Endodermal cell (in vitro differentiated cells): Measurements from ENCODE around the gene MOCS2. TPM values are rescaled to one million over a fixed set of nuclear protein-coding genes. Genes with fewer than 3 reads are reported as not detected.
"Not testable (repeated sequence)": the region's sequence is repeated elsewhere in the genome, so short reads cannot be mapped to it uniquely, and the experiment has no call there.

ENCODE experiments used
- DNase-seq: peaks from one replicate; pipeline ENCODE4 v3.0.0-alpha.2; 2017
- H3K27ac ChIP-seq: 2 replicates; pipeline ENCODE4 v1.5.1; 2013; ENCODE audit warnings: mild to moderate bottlenecking, low read depth, low read length, moderate library complexity
- H3K27me3 ChIP-seq: 2 replicates; pipeline ENCODE4 v1.6.1; 2013; ENCODE audit warnings: mild to moderate bottlenecking, low read length, moderate library complexity; ENCODE audit not compliant: insufficient read depth, control insufficient read depth, poor library complexity, severe bottlenecking
- H3K36me3 ChIP-seq: 2 replicates; pipeline ENCODE4 v1.7.0; 2013; ENCODE audit warnings: mild to moderate bottlenecking, low read length, moderate library complexity; ENCODE audit not compliant: control insufficient read depth, insufficient read depth
- H3K4me1 ChIP-seq: one replicate; pipeline ENCODE4 v1.7.0; 2013; ENCODE audit warnings: low read length; ENCODE audit not compliant: control insufficient read depth, insufficient read depth
- H3K4me3 ChIP-seq: 2 replicates; pipeline ENCODE4 v1.5.1; 2013; ENCODE audit warnings: mild to moderate bottlenecking, low read length, moderate library complexity
- H3K9ac ChIP-seq: 2 replicates; pipeline ENCODE4 v1.6.1; 2013; ENCODE audit warnings: mild to moderate bottlenecking, low read length, moderate library complexity; ENCODE audit not compliant: poor library complexity, severe bottlenecking; ENCODE audit errors: extremely low read depth
- H3K9me3 ChIP-seq: 2 replicates; pipeline ENCODE4 v1.6.1; 2013; ENCODE audit warnings: mild to moderate bottlenecking, low read length, moderate library complexity; ENCODE audit not compliant: control insufficient read depth
- H3K27ac Mint-ChIP-seq: 2 replicates; pipeline ENCODE4 v1.8.0; 2020; ENCODE audit warnings: mixed read lengths
- H3K27me3 Mint-ChIP-seq: 2 replicates; pipeline ENCODE4 v1.8.0; 2021; ENCODE audit warnings: mild to moderate bottlenecking, mixed read lengths; ENCODE audit not compliant: insufficient read depth
- H3K36me3 Mint-ChIP-seq: 2 replicates; pipeline ENCODE4 v1.8.0; 2020; ENCODE audit warnings: low read depth, mixed read lengths
- H3K4me1 Mint-ChIP-seq: 2 replicates; pipeline ENCODE4 v1.8.0; 2020; ENCODE audit warnings: mixed read lengths
- H3K4me3 Mint-ChIP-seq: 2 replicates; pipeline ENCODE4 v1.8.0; 2020; ENCODE audit warnings: mild to moderate bottlenecking, moderate library complexity, mixed read lengths
- H3K9me3 Mint-ChIP-seq: 2 replicates; pipeline ENCODE4 v1.8.0; 2020; ENCODE audit warnings: mild to moderate bottlenecking, mixed read lengths
- CTCF ChIP-seq: fragments of 200-600 bp; sonication (generic); conservative IDR thresholded peaks from 2 replicates; pipeline ENCODE4 v1.5.0; 2021; ENCODE audit warnings: antibody characterized with exemption, mild to moderate bottlenecking
- WGBS, 2 experiments: methylation state at CpG; one replicate each; pipeline versions ENCODE4 v1.1.5 to v1.1.7; 2013; ENCODE audit warnings: missing lambda C conversion rate in 2 of 2, mixed read lengths in 1 of 2; ENCODE audit not compliant: insufficient coverage in 1 of 2, insufficient read length in 1 of 2; 5-methylcytosine and 5-hydroxymethylcytosine counted together
- total RNA-seq, 2 donors: library from RNA; stranded (reverse); fragmentation: NEBNext Ultra II Directional in 1 of 2; extraction: Animal tissue kit (Norgen Biotek cat#: 25700) in 1 of 2; gene quantifications; 2 replicates in 1 of 2; 3 replicates in 1 of 2; pipeline ENCODE4 v1.2.1, GENCODE V29; 2021

MOCS2 gene
- total RNA-seq, 2 donors from 2014 or later = 18.8 to 28.5 TPM

- H3K9me3 ChIP-seq = no peaks in the 10 kb centered on the region
- H3K9ac ChIP-seq = no peak overlapping the region
- Mint-ChIP-seq H3K4me1 (peaks cover 9% of the 10 kb centered on the region), H3K27me3 (no peaks in the 10 kb centered on the region), H3K4me3 (no peak overlapping the region), H3K36me3 (no peaks in the 10 kb centered on the region), H3K9me3 (no peaks in the 10 kb centered on the region), H3K27ac (no peak overlapping the region)
- no peak overlapping the region for H3K4me3 ChIP-seq
- H3K4me1 ChIP-seq = peaks cover 2% of the 10 kb centered on the region
- H3K36me3 ChIP-seq = no peaks in the 10 kb centered on the region
- DNase-seq = no peak
- no peaks in the 10 kb centered on the region for H3K27me3 ChIP-seq
- no peak overlapping the region for H3K27ac ChIP-seq
- peak; percentile 73 for TF ChIP-seq CTCF
Measured at GRCh38 chr5:53114988-53115387, 5.4 kb upstream of the MOCS2 start.

- H3K4me1 Mint-ChIP-seq = peaks cover 9% of the 10 kb centered on the region
- DNase-seq = no peak
- H3K36me3 Mint-ChIP-seq = no peaks in the 10 kb centered on the region
- Histone ChIP-seq H3K27me3 (no peaks in the 10 kb centered on the region), H3K9ac (no peak overlapping the region), H3K4me3 (no peak overlapping the region), H3K4me1 (peaks cover 3% of the 10 kb centered on the region), H3K27ac (no peak overlapping the region), H3K9me3 (no peaks in the 10 kb centered on the region), H3K36me3 (no peaks in the 10 kb centered on the region)
- no peak overlapping the region for H3K4me3 Mint-ChIP-seq
- no peak overlapping the region for H3K27ac Mint-ChIP-seq
- TF ChIP-seq CTCF = no peak
- H3K9me3 Mint-ChIP-seq = no peaks in the 10 kb centered on the region
- 85 to 89% methylated on average over 8 to 9 of the region's 9 CpGs for WGBS, 2 experiments
- peaks cover 1% of the 10 kb centered on the region for H3K27me3 Mint-ChIP-seq
Measured at GRCh38 chr5:53113947-53114346, 4.4 kb upstream of the MOCS2 start.

- Histone ChIP-seq H3K9me3 (no peaks in the 10 kb centered on the region), H3K36me3 (no peaks in the 10 kb centered on the region), H3K9ac (no peak overlapping the region), H3K27ac (no peak overlapping the region), H3K4me3 (no peak overlapping the region), H3K4me1 (peaks cover 3% of the 10 kb centered on the region), H3K27me3 (no peaks in the 10 kb centered on the region)
- no peaks in the 10 kb centered on the region for H3K36me3 Mint-ChIP-seq
- no peak for TF ChIP-seq CTCF
- H3K27me3 Mint-ChIP-seq = peaks cover 3% of the 10 kb centered on the region
- no peak overlapping the region for H3K27ac Mint-ChIP-seq
- no peak overlapping the region for H3K4me3 Mint-ChIP-seq
- no peaks in the 10 kb centered on the region for H3K9me3 Mint-ChIP-seq
- H3K4me1 Mint-ChIP-seq = peaks cover 7% of the 10 kb centered on the region
- DNase-seq = no peak
- WGBS, 2 experiments = 92 to 98% methylated on average over 1 to 3 of the region's 3 CpGs
Measured at GRCh38 chr5:53112909-53113308, 3.4 kb upstream of the MOCS2 start.

GRCh38 chr5:53112307-53112706, 2.8 kb upstream of the MOCS2 start:
- not testable (repeated sequence) for DNase-seq, H3K36me3 Mint-ChIP-seq, H3K27me3 ChIP-seq, H3K27ac Mint-ChIP-seq, H3K9ac ChIP-seq, H3K4me3 ChIP-seq, H3K27me3 Mint-ChIP-seq, H3K4me1 Mint-ChIP-seq, H3K4me1 ChIP-seq, H3K36me3 ChIP-seq, H3K27ac ChIP-seq, H3K9me3 Mint-ChIP-seq, H3K9me3 ChIP-seq, H3K4me3 Mint-ChIP-seq
- WGBS, 2 experiments = 92% methylated on average over 3 to 6 of the region's 6 CpGs
